GM21360 (cell line): Measurements from ENCODE around the gene CFAP70.
"Not testable (repeated sequence)": the region's sequence is repeated elsewhere in the genome, so short reads cannot be mapped to it uniquely, and the experiment has no call there.

Experiments
- ATAC-seq: cut with Tn5 transposase; IDR thresholded peaks from one replicate; pipeline ENCODE4 v1.9.1; 2021; ENCODE audit warnings: mild to moderate bottlenecking, moderate library complexity; ENCODE audit not compliant: unreplicated experiment

Gene CFAP70

GRCh38 chr10:73340121-73340520 lies 18.5 kb downstream of the CFAP70 start:
- ATAC-seq: no peak

- ATAC-seq: no peak
Observed at GRCh38 chr10:73339436-73339835, 19.2 kb downstream of the CFAP70 start.

GRCh38 chr10:73338801-73339368 lies 19.8 kb downstream of the CFAP70 start:
- no peak for ATAC-seq

GRCh38 chr10:73333202-73333601 lies 25.5 kb downstream of the CFAP70 start:
- no peak for ATAC-seq

GRCh38 chr10:73332379-73332778 lies 26.3 kb downstream of the CFAP70 start:
- ATAC-seq: no peak

- not testable (repeated sequence) for ATAC-seq
Observed at GRCh38 chr10:73328523-73328922, 30.1 kb downstream of the CFAP70 start.

GRCh38 chr10:73325290-73325689 lies 33.4 kb downstream of the CFAP70 start:
- ATAC-seq: not testable (repeated sequence)

GRCh38 chr10:73323582-73323981 lies 35.1 kb downstream of the CFAP70 start:
- ATAC-seq: not testable (repeated sequence)

- no peak for ATAC-seq
Observed at GRCh38 chr10:73310475-73310874, 48.2 kb downstream of the CFAP70 start.

GRCh38 chr10:73307203-73307800 lies 51.4 kb downstream of the CFAP70 start:
- ATAC-seq: no peak

GRCh38 chr10:73306171-73306708 lies 52.4 kb downstream of the CFAP70 start:
- ATAC-seq: no peak

GRCh38 chr10:73296946-73297345 lies 61.7 kb downstream of the CFAP70 start:
- ATAC-seq: no peak

- ATAC-seq: no peak
Observed at GRCh38 chr10:73293461-73293860, 65.2 kb downstream of the CFAP70 start.

- no peak for ATAC-seq
Observed at GRCh38 chr10:73289958-73290357, 68.7 kb downstream of the CFAP70 start.

GRCh38 chr10:73287441-73287840 lies 71.2 kb downstream of the CFAP70 start:
- no peak for ATAC-seq

- ATAC-seq: no peak
Observed at GRCh38 chr10:73281097-73281496, 77.6 kb downstream of the CFAP70 start.

- no peak for ATAC-seq
Observed at GRCh38 chr10:73264423-73264822, 94.2 kb downstream of the CFAP70 start.

GRCh38 chr10:73263693-73264347 lies 94.8 kb downstream of the CFAP70 start:
- ATAC-seq: no peak

- no peak for ATAC-seq
Observed at GRCh38 chr10:73262880-73263555, 95.6 kb downstream of the CFAP70 start.

GRCh38 chr10:73262105-73262730 lies 96.4 kb downstream of the CFAP70 start:
- no peak for ATAC-seq

GRCh38 chr10:73261362-73261995 lies 97.2 kb downstream of the CFAP70 start:
- no peak for ATAC-seq
